GM12892 (cell line): ENCODE measurements around the gene CDK2AP2.
"Not testable (repeated sequence)": the region's sequence is repeated elsewhere in the genome, so short reads cannot be mapped to it uniquely, and the experiment has no call there.

Source experiments
- POLR2A ChIP-seq: IDR thresholded peaks from 2 replicates; pipeline ENCODE4 v1.6.1; 2011; ENCODE audit warnings: low read depth, low read length, control low read depth
- TAF1 ChIP-seq: IDR thresholded peaks from 2 replicates; pipeline ENCODE4 v1.6.1; 2011; ENCODE audit warnings: low read depth, mild to moderate bottlenecking, control low read depth, low read length, borderline replicate concordance

- TF ChIP-seq POLR2A, TAF1: not testable (repeated sequence)
These were observed 30.5 kb downstream of the CDK2AP2 start for GRCh38 chr11:67477344-67478050.
